Adrenal gland (tissue), 12 donors: ENCODE results near the gene ASXL2. TPM values are rescaled to one million over a fixed set of nuclear protein-coding genes. Genes with fewer than 3 reads are reported as not detected.

Experiments used
- DNase-seq, 7 donors: peaks; one replicate each; pipeline ENCODE4 v3.0.0-alpha.2; 2019 to 2020
- H3K27ac ChIP-seq, 5 donors: fragments of 200-600 bp; sonication (generic) in 4 of 5; 1 replicate in 3 of 5; 2 replicates in 2 of 5; pipeline versions ENCODE4 v1.5.1 to v1.8.0; 2016 to 2020; ENCODE audit warnings: mild to moderate bottlenecking in 1 of 5
- H3K27me3 ChIP-seq: fragments of 200-600 bp; 2 replicates; pipeline ENCODE4 v1.8.0; 2021
- H3K36me3 ChIP-seq, 2 donors: fragments of 200-600 bp; replicated peaks in 1 of 2; 1 replicate in 1 of 2; 2 replicates in 1 of 2; pipeline versions ENCODE4 v1.5.1 to v1.8.0; 2018 to 2022
- H3K4me1 ChIP-seq, 2 donors: fragments of 200-600 bp; replicated peaks in 1 of 2; 1 replicate in 1 of 2; 2 replicates in 1 of 2; pipeline versions ENCODE4 v1.5.1 to v1.8.0; 2018 to 2021
- H3K4me3 ChIP-seq, 4 donors: fragments of 200-600 bp; sonication (generic) in 3 of 4; one replicate each; pipeline ENCODE4 v1.5.1; 2016 to 2018
- H3K9me3 ChIP-seq, 3 donors: fragments of 200-600 bp; sonication (generic) in 1 of 3; replicated peaks in 1 of 3; 1 replicate in 2 of 3; 2 replicates in 1 of 3; pipeline versions ENCODE4 v1.5.1 to v1.8.0; 2016 to 2021
- POLR2A ChIP-seq, 2 donors: fragments of 450-650 bp; IDR thresholded peaks; one replicate each; pipeline ENCODE4 v1.6.1; 2017; ENCODE audit warnings: antibody characterized with exemption in 2 of 2, mild to moderate bottlenecking in 2 of 2, moderate library complexity in 1 of 2
- WGBS, 4 donors: extraction: QIAGEN DNeasy Blood & Tissue Kit in 2 of 4; methylation state at CpG; one replicate each; pipeline versions ENCODE4 v1.1.5 to v1.1.7; 2013 to 2017; 5-methylcytosine and 5-hydroxymethylcytosine counted together
- intact Hi-C, 2 donors: fragments of 100-400 bp; cut with DNase I; formaldehyde crosslinking; loops; one replicate each; pipeline versions ENCODE4 v1.14.1 to v1.15.0; 2022 to 2023
- polyA plus RNA-seq, 3 donors: library from polyadenylated mRNA; stranded (reverse); fragments of 200-250 nt in 2 of 3; fragments of 350-450 nt in 1 of 3; fragmentation: Illumina TruSeq in 1 of 3; extraction: RNeasy Lipid Tissue Mini Kit (QIAGEN cat#74804) in 1 of 3; gene quantifications; one replicate each; pipeline ENCODE4 v1.2.3, GENCODE V29; 2013 to 2014
- small RNA-seq, 2 donors: library from RNA; depleted of rRNA; stranded (forward); fragments of <200 nt; gene quantifications; one replicate each; pipeline ENCODE3, GENCODE V24; 2016
- total RNA-seq, 9 donors: library from RNA; depleted of rRNA in 4 of 9; stranded (reverse); fragments of >200 nt in 4 of 9; fragments of 120-200 nt in 1 of 9; fragmentation: NEBNext Ultra II Directional in 1 of 9; extraction: Animal tissue kit (Norgen Biotek cat#: 25700) in 1 of 9; gene quantifications; one replicate each; pipeline versions ENCODE4 v1.1.0 to v1.2.4, GENCODE V29; 2013 to 2023
- TF ChIP-seq, protein P1 (sequence below), 6 experiments: fragments of 450-650 bp in 4 of 6; fragments of 200-600 bp in 2 of 6; sonication (generic) in 1 of 6; IDR thresholded peaks; 1 replicate in 5 of 6; 2 replicates in 1 of 6; pipeline versions ENCODE4 v1.5.1 to v1.8.0; 2016 to 2021; ENCODE audit warnings: antibody characterized with exemption in 6 of 6, mild to moderate bottlenecking in 2 of 6, moderate library complexity in 1 of 6
- donor health status: healthy with polysubstance abuse.
- donor health status: Bipolar disorder and iron deficiency.
- donor health status: DM: yes; HTN: yes; CAD: no.
- donor health status: DM: no; HTN: no; CAD: no.
- donor health status: DM: no; HTN: no; CAD: no.
- donor health status: DM: yes; HTN: yes; CAD: no.

ASXL2 gene
- total and polyA plus RNA-seq, 12 donors = 1.4 to 41.8 (median 20.9) TPM

DNA sequence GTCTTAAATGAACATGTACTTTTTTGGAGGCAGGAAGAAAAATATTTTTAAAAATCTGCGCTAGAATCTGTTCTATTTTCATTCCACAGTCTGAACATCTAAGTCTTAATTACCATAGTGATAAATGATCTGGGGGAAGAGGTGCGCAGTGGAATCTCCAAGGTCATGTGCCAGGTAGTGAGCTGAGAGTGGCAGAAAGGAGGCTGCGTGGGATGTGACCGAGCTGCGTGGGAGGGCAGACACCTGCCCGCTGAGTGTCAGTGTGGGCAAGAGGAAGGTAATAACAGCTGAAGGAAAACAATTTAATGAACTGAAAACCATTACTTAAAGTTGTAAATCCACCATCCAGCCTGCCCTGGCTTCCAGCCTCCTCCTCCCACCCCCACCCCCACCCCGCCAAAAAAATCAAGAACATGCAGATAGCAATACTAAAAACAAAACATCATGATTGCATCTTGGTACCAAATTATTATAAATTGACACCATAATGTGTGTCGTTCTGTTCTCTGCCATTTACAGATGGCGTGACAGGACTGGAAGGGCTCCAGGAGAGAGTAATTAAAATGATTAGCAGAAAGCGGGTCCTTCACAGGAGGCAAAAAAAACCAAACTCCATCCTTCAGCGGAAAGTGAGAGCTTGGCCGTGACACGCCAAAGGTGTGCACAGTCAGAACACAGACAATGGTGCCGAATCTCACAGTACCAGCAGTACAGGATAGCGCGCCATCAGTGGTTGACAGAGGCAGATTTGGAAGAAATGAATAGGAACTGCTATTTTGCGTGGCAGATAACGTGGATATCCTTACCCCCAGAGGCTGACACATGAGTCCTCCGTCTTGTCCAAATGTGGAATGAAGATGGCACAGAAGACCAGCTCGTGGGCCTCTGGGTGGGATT is 193.5 kb downstream of the ASXL2 start:
- Histone ChIP-seq H3K27me3 (no peaks in the 10 kb centered on the region), H3K36me3 (no peaks in the 10 kb centered on the region), H3K4me1 (no peaks in the 10 kb centered on the region), H3K4me3 (no peak overlapping the region), H3K27ac (no peak overlapping the region), H3K9me3 (no peaks in the 10 kb centered on the region)
- DNase-seq = no peak
- 69 to 77% (median 76%) methylated on average over 20 of the region's 20 CpGs for WGBS, 4 donors
- intact Hi-C loops = no loop called here
- TF ChIP-seq, protein P1, sequence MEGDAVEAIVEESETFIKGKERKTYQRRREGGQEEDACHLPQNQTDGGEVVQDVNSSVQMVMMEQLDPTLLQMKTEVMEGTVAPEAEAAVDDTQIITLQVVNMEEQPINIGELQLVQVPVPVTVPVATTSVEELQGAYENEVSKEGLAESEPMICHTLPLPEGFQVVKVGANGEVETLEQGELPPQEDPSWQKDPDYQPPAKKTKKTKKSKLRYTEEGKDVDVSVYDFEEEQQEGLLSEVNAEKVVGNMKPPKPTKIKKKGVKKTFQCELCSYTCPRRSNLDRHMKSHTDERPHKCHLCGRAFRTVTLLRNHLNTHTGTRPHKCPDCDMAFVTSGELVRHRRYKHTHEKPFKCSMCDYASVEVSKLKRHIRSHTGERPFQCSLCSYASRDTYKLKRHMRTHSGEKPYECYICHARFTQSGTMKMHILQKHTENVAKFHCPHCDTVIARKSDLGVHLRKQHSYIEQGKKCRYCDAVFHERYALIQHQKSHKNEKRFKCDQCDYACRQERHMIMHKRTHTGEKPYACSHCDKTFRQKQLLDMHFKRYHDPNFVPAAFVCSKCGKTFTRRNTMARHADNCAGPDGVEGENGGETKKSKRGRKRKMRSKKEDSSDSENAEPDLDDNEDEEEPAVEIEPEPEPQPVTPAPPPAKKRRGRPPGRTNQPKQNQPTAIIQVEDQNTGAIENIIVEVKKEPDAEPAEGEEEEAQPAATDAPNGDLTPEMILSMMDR (IDR thresholded peaks at IDR 0.05) = no peak
- TF ChIP-seq POLR2A (IDR thresholded peaks at IDR 0.05) = no peak

Small RNAs within 50 kb of the gene (small RNA-seq; reads per million reads assigned to genes)
- gene NDUFB4P4 = 0 reads per million in 2 donors
- 0 reads per million in 2 donors for gene RF00019

Other genes starting within 250 kb of the ASXL2 start
- gene DTNB, start 204.9 kb downstream of the ASXL2 start, total RNA-seq = 10 to 100 TPM in 4 of 9 donors, 1 to 10 TPM in 5; 6.4 to 26.1 (median 8.8) TPM
- 10 to 100 TPM in 2 of 3 donors, 1 to 10 TPM in 1; 4.7 to 27.5 (median 16.5) TPM for gene DTNB, start 204.9 kb downstream of the ASXL2 start, polyA plus RNA-seq
- 10 to 100 TPM in 5 of 9 donors, 1 to 10 TPM in 4; 5.0 to 22.8 (median 10.8) TPM for gene KIF3C, start 104.0 kb upstream of the ASXL2 start, total RNA-seq
- 10 to 100 TPM in 1 of 3 donors, 1 to 10 TPM in 2; 2.8 to 10.4 (median 6.4) TPM for gene KIF3C, start 104.0 kb upstream of the ASXL2 start, polyA plus RNA-seq
- gene RAB10, start 155.6 kb upstream of the ASXL2 start, total RNA-seq = 100 to 1,000 TPM in 7 of 9 donors, 10 to 100 TPM in 2; 84.0 to 258 (median 154) TPM
- 100 to 1,000 TPM in 1 of 3 donors, 10 to 100 TPM in 2; 31.8 to 369 (median 36.5) TPM for gene RAB10, start 155.6 kb upstream of the ASXL2 start, polyA plus RNA-seq